IPS-18c (cell line): Measurements from ENCODE around the gene LRRC15.
A peak's percentile ranks its signal among the peaks of the same experiment; 100 is the strongest.

Source experiments
- H3K4me3 ChIP-seq: 2 replicates; pipeline ENCODE4 v1.7.0; 2013; ENCODE audit warnings: low read depth, mild to moderate bottlenecking, low read length, moderate library complexity; ENCODE audit not compliant: insufficient read depth
- H3K9me3 ChIP-seq: one replicate; pipeline ENCODE4 v1.6.1; 2013; ENCODE audit warnings: mild to moderate bottlenecking, low read length, moderate library complexity; ENCODE audit not compliant: control insufficient read depth, insufficient read depth

LRRC15 gene

GRCh38 chr3:194348354-194348753 lies 21.2 kb downstream of the LRRC15 start:
- H3K4me3 ChIP-seq: no peak overlapping the region
- H3K9me3 ChIP-seq: no peaks in the 10 kb centered on the region

GRCh38 chr3:194346621-194347020 lies 22.9 kb downstream of the LRRC15 start:
- no peak overlapping the region for H3K4me3 ChIP-seq
- no peaks in the 10 kb centered on the region for H3K9me3 ChIP-seq

GRCh38 chr3:194346035-194346434 lies 23.5 kb downstream of the LRRC15 start:
- Histone ChIP-seq H3K9me3 (no peaks in the 10 kb centered on the region), H3K4me3 (no peak overlapping the region)

DNA sequence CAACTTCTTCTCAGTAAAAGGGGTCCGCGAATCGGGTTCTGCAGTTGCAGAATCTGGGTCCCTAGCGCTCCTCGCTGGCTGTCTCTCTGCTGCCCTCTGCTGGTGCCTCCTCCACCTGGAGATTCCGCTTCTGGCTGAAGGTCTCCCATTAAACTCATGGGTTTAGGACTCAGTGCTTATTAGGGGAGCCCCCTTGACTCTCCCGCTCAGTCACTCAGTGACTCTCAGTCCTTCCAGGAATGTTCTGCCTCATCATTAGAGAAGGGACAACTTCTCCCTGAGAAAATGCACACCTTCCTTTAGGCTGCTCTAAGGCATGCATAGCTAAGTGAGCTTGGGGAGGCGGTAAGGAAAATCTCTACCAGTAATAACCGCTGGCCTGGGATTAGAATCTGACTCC lies 25.5 kb downstream of the LRRC15 start:
- Histone ChIP-seq H3K4me3 (no peak overlapping the region), H3K9me3 (no peaks in the 10 kb centered on the region)

GRCh38 chr3:194343561-194343893 lies 26.0 kb downstream of the LRRC15 start:
- Histone ChIP-seq H3K4me3 (no peak overlapping the region), H3K9me3 (no peaks in the 10 kb centered on the region)

GRCh38 chr3:194342861-194343560 lies 26.5 kb downstream of the LRRC15 start:
- Histone ChIP-seq H3K4me3 (no peak overlapping the region), H3K9me3 (no peaks in the 10 kb centered on the region)

DNA sequence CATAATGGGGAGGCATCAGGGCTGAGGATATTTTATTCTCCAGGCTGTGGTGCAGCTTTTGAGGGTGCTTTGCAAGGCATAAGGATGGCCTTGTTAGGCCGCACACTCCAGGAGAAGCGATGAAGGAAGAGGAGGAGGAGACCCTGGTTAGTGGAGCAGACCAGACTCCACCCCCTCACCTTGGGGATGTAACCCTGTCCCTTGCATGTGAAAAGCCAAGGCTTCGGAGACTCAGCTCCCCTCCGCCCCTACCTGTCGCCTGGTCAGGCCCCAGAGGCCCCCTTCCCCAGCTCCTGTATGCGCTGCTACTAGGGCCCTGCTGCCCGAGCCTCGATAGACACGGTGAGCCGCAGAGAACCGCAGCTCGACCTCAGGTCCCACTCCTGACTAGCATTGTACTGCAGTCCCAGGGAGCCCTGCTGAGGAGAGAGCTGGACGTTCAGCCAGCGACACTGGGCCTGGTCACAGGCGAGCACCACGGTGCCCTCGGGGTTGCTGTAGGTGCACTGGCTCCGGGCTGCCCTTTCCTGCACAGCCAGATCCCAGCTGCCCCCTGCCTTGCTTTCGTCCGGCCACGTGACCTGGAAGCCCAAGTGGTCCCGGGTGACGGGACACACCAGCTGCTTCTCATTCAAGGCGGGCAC lies 28.7 kb downstream of the LRRC15 start:
- no peak overlapping the region for H3K4me3 ChIP-seq
- H3K9me3 ChIP-seq: no peaks in the 10 kb centered on the region

- H3K4me3 ChIP-seq: no peak overlapping the region
- no peaks in the 10 kb centered on the region for H3K9me3 ChIP-seq
Observed at GRCh38 chr3:194339840-194340239, 29.7 kb downstream of the LRRC15 start.

DNA sequence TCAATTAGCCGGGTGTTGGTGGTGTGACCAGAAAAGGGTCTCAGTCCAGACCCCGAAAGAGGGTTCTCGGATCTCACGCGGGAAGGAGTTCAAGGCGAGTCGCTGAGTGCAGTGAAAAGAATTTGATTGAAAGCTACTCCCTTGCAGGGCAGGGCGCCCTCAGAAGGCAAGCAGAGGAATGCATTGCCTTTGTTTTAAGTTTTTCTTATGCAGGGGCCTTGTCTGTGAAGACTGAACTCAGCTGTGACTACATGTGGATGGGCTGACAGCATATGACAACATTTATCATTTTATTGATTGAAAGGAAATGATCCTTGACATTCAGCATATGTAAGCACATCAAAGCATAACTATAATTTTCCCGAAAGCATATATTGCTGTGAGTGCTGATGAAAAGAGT lies 30.2 kb downstream of the LRRC15 start:
- no peaks in the 10 kb centered on the region for H3K9me3 ChIP-seq
- no peak overlapping the region for H3K4me3 ChIP-seq

GRCh38 chr3:194337965-194338753 lies 31.4 kb downstream of the LRRC15 start:
- Histone ChIP-seq H3K9me3 (no peaks in the 10 kb centered on the region), H3K4me3 (no peak overlapping the region)

GRCh38 chr3:194336601-194337355 lies 32.8 kb downstream of the LRRC15 start:
- H3K9me3 ChIP-seq: no peaks in the 10 kb centered on the region

GRCh38 chr3:194333981-194334320 lies 35.6 kb downstream of the LRRC15 start:
- H3K4me3 ChIP-seq: no peak overlapping the region

More at GRCh38 chr3:194336601-194337355, 32.8 kb downstream of the LRRC15 start:
- no peak overlapping the region for H3K4me3 ChIP-seq

GRCh38 chr3:194333212-194333980 lies 36.1 kb downstream of the LRRC15 start:
- Histone ChIP-seq H3K9me3 (no peaks in the 10 kb centered on the region), H3K4me3 (peak overlapping the region; percentile 37; the same call in 1 of the 2 replicates)

More at GRCh38 chr3:194333981-194334320, 35.6 kb downstream of the LRRC15 start:
- H3K9me3 ChIP-seq: no peaks in the 10 kb centered on the region

DNA sequence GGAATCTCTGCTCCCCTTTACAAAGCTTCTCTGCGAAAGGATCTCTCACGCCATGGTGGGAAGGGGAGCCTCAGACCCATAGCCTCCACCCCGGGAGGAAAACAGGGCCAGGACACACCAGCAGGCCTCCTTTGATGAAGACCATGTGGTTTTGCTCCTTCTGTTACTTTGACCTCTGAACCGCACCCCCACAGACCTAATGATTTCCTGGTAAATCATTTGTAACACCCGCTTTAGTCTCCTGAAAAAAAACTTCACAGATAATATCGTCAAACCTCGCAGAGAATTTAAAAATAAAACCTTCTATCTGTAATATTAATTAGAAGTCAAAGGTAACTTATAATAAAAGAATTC lies 36.7 kb downstream of the LRRC15 start:
- Histone ChIP-seq H3K4me3 (no peak overlapping the region), H3K9me3 (no peaks in the 10 kb centered on the region)

DNA sequence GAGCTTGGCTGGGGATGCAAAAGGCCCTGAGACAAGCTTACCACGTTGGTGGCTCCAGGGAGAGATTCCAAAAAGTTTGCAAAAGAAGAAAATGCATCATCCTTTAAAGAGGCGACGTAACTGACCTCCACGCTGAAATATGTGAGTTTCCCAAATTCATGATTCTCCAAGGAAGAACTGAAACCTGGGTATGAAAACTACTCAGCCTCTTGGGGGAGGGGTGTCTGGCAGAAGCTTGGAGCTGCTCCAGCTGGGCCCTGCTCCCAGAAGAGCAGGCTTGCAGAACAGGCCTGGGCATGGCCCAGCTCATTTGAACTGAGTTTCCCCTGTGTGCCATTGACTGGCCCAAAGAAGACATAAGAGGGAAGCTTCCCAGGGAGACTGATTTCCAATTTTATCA lies 39.0 kb downstream of the LRRC15 start:
- H3K4me3 ChIP-seq: no peak overlapping the region
- H3K9me3 ChIP-seq: no peaks in the 10 kb centered on the region

GRCh38 chr3:194330160-194330559 lies 39.4 kb downstream of the LRRC15 start:
- H3K4me3 ChIP-seq: no peak overlapping the region
- H3K9me3 ChIP-seq: no peaks in the 10 kb centered on the region

DNA sequence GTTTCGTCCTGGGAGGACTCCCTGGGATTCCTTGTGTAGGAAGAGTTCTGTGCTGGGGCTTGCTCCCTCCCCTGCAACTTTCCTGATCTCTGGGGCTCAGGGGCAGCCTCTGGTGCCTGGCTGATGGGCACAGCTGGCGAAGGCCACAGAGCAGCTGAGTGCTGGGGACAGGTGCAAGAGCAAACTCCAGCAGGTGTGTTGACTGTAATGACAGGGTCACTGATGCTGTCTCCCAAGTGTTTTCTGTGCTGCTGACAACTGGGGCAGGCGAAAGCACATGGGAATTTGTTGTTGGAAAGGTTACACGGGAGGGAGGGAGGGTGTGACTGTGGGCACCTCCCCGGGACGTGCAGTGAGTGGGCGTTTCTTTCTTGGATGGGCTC lies 40.0 kb downstream of the LRRC15 start:
- Histone ChIP-seq H3K9me3 (no peaks in the 10 kb centered on the region), H3K4me3 (no peak overlapping the region)
